RPMI7951 (cell line): ENCODE data around the gene WNK1. TPM values are rescaled to one million over a fixed set of nuclear protein-coding genes. Genes with fewer than 3 reads are reported as not detected.
"Not testable (repeated sequence)": the region's sequence is repeated elsewhere in the genome, so short reads cannot be mapped to it uniquely, and the experiment has no call there.

Experiments
- DNase-seq: peaks from one replicate; pipeline ENCODE4 v3.0.0-alpha.2; 2012; ENCODE audit warnings: low read depth
- total RNA-seq: library from RNA; depleted of rRNA; stranded (reverse); fragments of >200 nt; shearing (Covaris generic); gene quantifications from 2 replicates; pipeline ENCODE4 v1.2.3, GENCODE V29; 2014; rRNA removed

The WNK1 gene
- 27.8 and 42.3 TPM in 2 replicates for total RNA-seq

GRCh38 chr12:751999-752694 lies at the start of gene WNK1:
WNK1 (plus strand) TSS chr12:752579; CDS start chr12:753566, 987 bp downstream.
- DNase-seq, result peak; percentile 98

- no peak for DNase-seq
Observed at GRCh38 chr12:704516-705242, 47.7 kb upstream of the WNK1 start.

- not testable (repeated sequence) for DNase-seq
Observed at GRCh38 chr12:708084-708483, 44.3 kb upstream of the WNK1 start.

GRCh38 chr12:709455-710020 lies 42.8 kb upstream of the WNK1 start:
- DNase-seq, result no peak

GRCh38 chr12:712172-712863 lies 40.1 kb upstream of the WNK1 start:
- peak; percentile 11 for DNase-seq

- DNase-seq, result no peak
Observed at GRCh38 chr12:713281-713875, 39.0 kb upstream of the WNK1 start.

- DNase-seq, result no peak
Observed at GRCh38 chr12:716506-716905, 35.9 kb upstream of the WNK1 start.

- no peak for DNase-seq
Observed at GRCh38 chr12:718756-719102, 33.6 kb upstream of the WNK1 start.

GRCh38 chr12:720231-720941 lies 32.0 kb upstream of the WNK1 start:
- no peak for DNase-seq

- DNase-seq, result no peak
Observed at GRCh38 chr12:724194-724855, 28.1 kb upstream of the WNK1 start.

- no peak for DNase-seq
Observed at GRCh38 chr12:725076-725475, 27.3 kb upstream of the WNK1 start.

- DNase-seq, result peak; percentile 41
Observed at GRCh38 chr12:726281-727140, 25.9 kb upstream of the WNK1 start.

- DNase-seq, result peak; percentile 16
Observed at GRCh38 chr12:727321-727720, 25.1 kb upstream of the WNK1 start.

- no peak for DNase-seq
Observed at GRCh38 chr12:728781-729180, 23.6 kb upstream of the WNK1 start.

- DNase-seq, result no peak
Observed at GRCh38 chr12:729221-729620, 23.2 kb upstream of the WNK1 start.

- DNase-seq, result no peak
Observed at GRCh38 chr12:730550-730949, 21.8 kb upstream of the WNK1 start.

- DNase-seq, result no peak
Observed at GRCh38 chr12:737122-737739, 15.1 kb upstream of the WNK1 start.

- DNase-seq, result no peak
Observed at GRCh38 chr12:738712-739111, 13.7 kb upstream of the WNK1 start.

- DNase-seq, result no peak
Observed at GRCh38 chr12:739349-739748, 13.0 kb upstream of the WNK1 start.
